Astrocyte (in vitro differentiated cells and primary cell): ENCODE results near the gene TMEM108. TPM values are rescaled to one million over a fixed set of nuclear protein-coding genes. Genes with fewer than 3 reads are reported as not detected.
A peak's percentile ranks its signal among the peaks of the same experiment; 100 is the strongest.

ENCODE experiments used
- DNase-seq: peaks from one replicate; pipeline ENCODE4 v3.0.0-alpha.2; 2010; ENCODE audit warnings: low read depth
- FAIRE-seq: peaks from 2 replicates; lab custom pipeline; 2011; peaks lifted over from hg19 to GRCh38; lab: Jason Lieb, UNC
- H2AFZ ChIP-seq: 2 replicates; pipeline ENCODE4 v1.6.0; 2012; ENCODE audit warnings: low read depth, low read length, inconsistent platforms
- H3K27ac ChIP-seq: 2 replicates; pipeline ENCODE4 v1.5.1; 2011; ENCODE audit warnings: low read depth, low read length, inconsistent platforms
- H3K27me3 ChIP-seq: 2 replicates; pipeline ENCODE4 v1.6.0; 2011; ENCODE audit warnings: low read length, inconsistent platforms; ENCODE audit not compliant: insufficient read depth
- H3K36me3 ChIP-seq: 2 replicates; pipeline ENCODE4 v1.5.1; 2011; ENCODE audit warnings: low read length, inconsistent platforms; ENCODE audit not compliant: insufficient read depth
- H3K4me1 ChIP-seq: 2 replicates; pipeline ENCODE4 v1.5.1; 2011; ENCODE audit warnings: low read length, inconsistent platforms; ENCODE audit not compliant: insufficient read depth
- H3K4me2 ChIP-seq: 2 replicates; pipeline ENCODE4 v1.6.0; 2012; ENCODE audit warnings: low read length, inconsistent platforms
- H3K4me3 ChIP-seq: 2 replicates; pipeline ENCODE4 v1.5.1; 2011; ENCODE audit warnings: low read depth, mild to moderate bottlenecking, low read length, inconsistent platforms; ENCODE audit not compliant: insufficient read depth
- H3K79me2 ChIP-seq: 2 replicates; pipeline ENCODE4 v1.6.0; 2012; ENCODE audit warnings: mild to moderate bottlenecking, low read length, inconsistent platforms; ENCODE audit not compliant: insufficient read depth
- H3K9ac ChIP-seq: 2 replicates; pipeline ENCODE4 v1.6.0; 2012; ENCODE audit warnings: mild to moderate bottlenecking, low read length, inconsistent platforms
- H3K9me3 ChIP-seq: 2 replicates; pipeline ENCODE4 v1.5.1; 2012; ENCODE audit warnings: low read depth, mild to moderate bottlenecking, low read length, inconsistent platforms; ENCODE audit not compliant: insufficient read depth
- H4K20me1 ChIP-seq: 2 replicates; pipeline ENCODE4 v1.6.0; 2012; ENCODE audit warnings: low read length, inconsistent platforms; ENCODE audit not compliant: insufficient read depth
- H3K27ac Mint-ChIP-seq: one replicate; pipeline ENCODE4 v1.8.0; 2021; ENCODE audit warnings: mild to moderate bottlenecking, mixed read lengths; ENCODE audit not compliant: unreplicated experiment
- H3K27me3 Mint-ChIP-seq: one replicate; pipeline ENCODE4 v1.8.0; 2021; ENCODE audit warnings: low read depth, mixed read lengths; ENCODE audit not compliant: unreplicated experiment
- H3K36me3 Mint-ChIP-seq: one replicate; pipeline ENCODE4 v1.8.0; 2021; ENCODE audit warnings: low read depth, mixed read lengths; ENCODE audit not compliant: unreplicated experiment
- H3K4me1 Mint-ChIP-seq: one replicate; pipeline ENCODE4 v1.8.0; 2021; ENCODE audit warnings: low read depth, mixed read lengths; ENCODE audit not compliant: unreplicated experiment
- H3K4me3 Mint-ChIP-seq: one replicate; pipeline ENCODE4 v1.8.0; 2021; ENCODE audit warnings: mild to moderate bottlenecking, moderate library complexity, mixed read lengths; ENCODE audit not compliant: unreplicated experiment
- H3K9me3 Mint-ChIP-seq: one replicate; pipeline ENCODE4 v1.8.0; 2021; ENCODE audit warnings: mild to moderate bottlenecking, mixed read lengths; ENCODE audit not compliant: unreplicated experiment
- EZH2 ChIP-seq: IDR thresholded peaks from 2 replicates; pipeline ENCODE4 v1.6.1; 2012; ENCODE audit warnings: mild to moderate bottlenecking, low read length, inconsistent platforms; ENCODE audit not compliant: insufficient read depth
- total RNA-seq: library from RNA; stranded (reverse); gene quantifications from 2 replicates; pipeline ENCODE4 v1.2.1, GENCODE V29; 2021
- TF ChIP-seq, protein P1 (sequence below): IDR thresholded peaks from 2 replicates; pipeline ENCODE4 v1.5.1; 2011; ENCODE audit warnings: low read depth, mild to moderate bottlenecking, inconsistent platforms, low read length, moderate library complexity; ENCODE audit not compliant: insufficient read depth

Gene TMEM108
- total RNA-seq, 1 donor from 2014 or later = 5.6 TPM

DNA sequence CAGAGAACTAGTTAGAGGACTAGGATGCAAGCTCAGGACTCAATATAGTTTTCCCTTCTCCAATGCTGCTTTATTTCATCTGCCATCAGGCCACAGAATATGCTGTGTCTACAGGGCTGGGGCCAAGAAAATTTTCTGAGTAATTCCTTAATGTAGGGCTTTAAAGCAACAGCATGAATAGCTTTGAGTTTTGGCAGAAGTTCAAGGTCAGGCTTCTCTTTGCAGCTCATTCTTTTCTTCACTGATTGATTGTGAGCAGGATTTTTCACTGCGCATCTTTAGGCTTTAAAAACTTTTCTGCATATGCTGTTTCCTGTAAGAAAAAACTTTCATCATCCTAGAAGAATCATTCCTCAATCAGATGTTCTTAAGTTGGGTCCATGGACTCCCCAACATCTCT lies 4.6 kb downstream of the TMEM108 start:
- Mint-ChIP-seq H3K9me3 (no peaks in the 10 kb centered on the region), H3K27me3 (peaks cover under 1% of the 10 kb centered on the region), H3K27ac (no peak overlapping the region), H3K4me1 (peaks cover 1% of the 10 kb centered on the region), H3K4me3 (no peak overlapping the region), H3K36me3 (no peaks in the 10 kb centered on the region)
- Histone ChIP-seq H4K20me1 (no peaks in the 10 kb centered on the region), H3K27me3 (no peaks in the 10 kb centered on the region), H3K4me1 (peaks cover 19% of the 10 kb centered on the region), H3K9ac (no peak overlapping the region), H3K27ac (no peak overlapping the region), H3K79me2 (no peaks in the 10 kb centered on the region), H3K36me3 (no peaks in the 10 kb centered on the region), H3K4me3 (no peak overlapping the region), H2AFZ (no peak overlapping the region), H3K9me3 (no peaks in the 10 kb centered on the region), H3K4me2 (no peak overlapping the region)
- no peak for TF ChIP-seq EZH2
- TF ChIP-seq, protein P1, sequence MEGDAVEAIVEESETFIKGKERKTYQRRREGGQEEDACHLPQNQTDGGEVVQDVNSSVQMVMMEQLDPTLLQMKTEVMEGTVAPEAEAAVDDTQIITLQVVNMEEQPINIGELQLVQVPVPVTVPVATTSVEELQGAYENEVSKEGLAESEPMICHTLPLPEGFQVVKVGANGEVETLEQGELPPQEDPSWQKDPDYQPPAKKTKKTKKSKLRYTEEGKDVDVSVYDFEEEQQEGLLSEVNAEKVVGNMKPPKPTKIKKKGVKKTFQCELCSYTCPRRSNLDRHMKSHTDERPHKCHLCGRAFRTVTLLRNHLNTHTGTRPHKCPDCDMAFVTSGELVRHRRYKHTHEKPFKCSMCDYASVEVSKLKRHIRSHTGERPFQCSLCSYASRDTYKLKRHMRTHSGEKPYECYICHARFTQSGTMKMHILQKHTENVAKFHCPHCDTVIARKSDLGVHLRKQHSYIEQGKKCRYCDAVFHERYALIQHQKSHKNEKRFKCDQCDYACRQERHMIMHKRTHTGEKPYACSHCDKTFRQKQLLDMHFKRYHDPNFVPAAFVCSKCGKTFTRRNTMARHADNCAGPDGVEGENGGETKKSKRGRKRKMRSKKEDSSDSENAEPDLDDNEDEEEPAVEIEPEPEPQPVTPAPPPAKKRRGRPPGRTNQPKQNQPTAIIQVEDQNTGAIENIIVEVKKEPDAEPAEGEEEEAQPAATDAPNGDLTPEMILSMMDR = no peak
- peak; percentile 7 for DNase-seq
- FAIRE-seq = no peak

DNA sequence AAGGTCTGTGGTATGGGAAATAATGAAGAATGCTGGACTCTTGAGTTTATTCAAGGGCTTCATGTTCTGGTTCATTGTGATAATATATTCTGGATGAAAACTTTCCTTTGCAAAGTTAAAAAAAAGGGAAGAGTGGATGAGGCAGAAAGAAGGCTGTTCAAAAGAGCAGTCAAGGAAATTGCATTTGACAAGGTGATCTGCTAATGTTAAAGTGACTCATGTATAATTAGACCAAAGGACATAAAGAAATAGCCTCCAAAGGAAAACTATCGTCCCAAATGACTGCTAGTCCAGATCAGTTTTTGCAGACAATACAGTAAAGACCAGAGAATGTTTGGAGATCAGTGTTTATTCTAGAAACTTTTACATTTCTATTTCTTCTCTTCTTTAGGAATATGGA lies 9.8 kb downstream of the TMEM108 start:
- DNase-seq (no peak), FAIRE-seq (no peak)
- Mint-ChIP-seq H3K36me3 (no peaks in the 10 kb centered on the region), H3K4me1 (peaks cover 4% of the 10 kb centered on the region), H3K4me3 (no peak overlapping the region), H3K27ac (no peak overlapping the region), H3K27me3 (no peaks in the 10 kb centered on the region), H3K9me3 (no peaks in the 10 kb centered on the region)
- no peaks in the 10 kb centered on the region for H3K36me3 ChIP-seq
- no peak overlapping the region for H3K4me2 ChIP-seq
- no peaks in the 10 kb centered on the region for H3K79me2 ChIP-seq
- H4K20me1 ChIP-seq = no peaks in the 10 kb centered on the region
- H3K27me3 ChIP-seq = no peaks in the 10 kb centered on the region
- no peak overlapping the region for H3K4me3 ChIP-seq
- TF ChIP-seq, protein P1 = no peak
- no peak for TF ChIP-seq EZH2
- no peaks in the 10 kb centered on the region for H3K4me1 ChIP-seq
- no peak overlapping the region for H2AFZ ChIP-seq
- no peak overlapping the region for H3K9ac ChIP-seq
- no peaks in the 10 kb centered on the region for H3K9me3 ChIP-seq
- no peak overlapping the region for H3K27ac ChIP-seq

GRCh38 chr3:133049491-133049890 lies 11.3 kb downstream of the TMEM108 start:
- Mint-ChIP-seq H3K9me3 (no peaks in the 10 kb centered on the region), H3K27ac (no peak overlapping the region), H3K4me1 (peaks cover 4% of the 10 kb centered on the region), H3K27me3 (no peaks in the 10 kb centered on the region), H3K36me3 (no peaks in the 10 kb centered on the region), H3K4me3 (no peak overlapping the region)
- Histone ChIP-seq H3K9ac (no peak overlapping the region), H3K27me3 (no peaks in the 10 kb centered on the region), H3K36me3 (no peaks in the 10 kb centered on the region), H3K4me2 (no peak overlapping the region), H2AFZ (no peak overlapping the region), H4K20me1 (no peaks in the 10 kb centered on the region), H3K27ac (no peak overlapping the region), H3K9me3 (no peaks in the 10 kb centered on the region), H3K4me3 (no peak overlapping the region), H3K4me1 (no peaks in the 10 kb centered on the region), H3K79me2 (no peaks in the 10 kb centered on the region)
- no peak for DNase-seq
- no peak for FAIRE-seq
- TF ChIP-seq, protein P1 = no peak
- TF ChIP-seq EZH2 = no peak
